Measurements from ENCODE around the gene DDX41.

Gene DDX41

DNA sequence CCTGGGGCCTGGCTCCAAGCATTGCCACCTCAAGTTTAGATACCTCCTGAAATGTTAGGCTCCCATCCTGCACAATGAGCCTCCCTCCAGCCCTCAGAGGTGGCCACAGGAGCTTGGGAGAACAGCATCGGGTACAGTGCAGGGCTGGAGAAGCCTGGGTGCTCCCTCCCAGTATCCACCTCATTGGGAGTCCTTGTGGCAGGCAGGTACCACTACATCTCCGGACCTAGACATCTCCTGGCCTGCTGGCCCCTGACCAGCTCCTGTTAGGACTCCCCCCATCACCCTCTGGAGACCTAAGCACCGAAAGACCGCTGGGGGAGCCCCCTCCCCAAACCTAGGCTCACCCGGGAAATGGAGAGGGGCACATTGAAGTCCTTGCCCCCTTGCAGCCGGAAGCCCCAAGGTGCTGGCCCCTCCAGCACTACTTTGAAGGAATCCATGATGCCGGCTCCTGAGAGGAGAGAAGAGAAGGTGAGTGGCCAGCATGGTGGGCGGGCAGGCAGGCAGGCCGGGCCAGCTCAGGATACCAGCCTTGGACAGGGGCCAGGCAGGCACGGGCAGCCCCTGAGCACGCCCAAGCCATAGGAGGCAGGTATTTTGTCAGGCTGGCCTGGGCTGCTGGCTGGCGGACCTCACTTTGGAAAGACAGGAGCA is 20.6 kb downstream of the DDX41 start:
- H3K9me3 ChIP-seq (ENCODE audit: low read length), result no peaks in the 10 kb centered on the region
- no peaks in the 10 kb centered on the region for H3F3A ChIP-seq (ENCODE audit: insufficient read depth, low read length)
- H3K36me3 ChIP-seq (ENCODE audit: insufficient read depth, low read length), result no peaks in the 10 kb centered on the region
- no peaks in the 10 kb centered on the region for H3K27me3 ChIP-seq (ENCODE audit: insufficient read depth, low read length)
- no peaks in the 10 kb centered on the region for H3K79me2 ChIP-seq (ENCODE audit: insufficient read depth, low read length)
- TF ChIP-seq, protein P1, sequence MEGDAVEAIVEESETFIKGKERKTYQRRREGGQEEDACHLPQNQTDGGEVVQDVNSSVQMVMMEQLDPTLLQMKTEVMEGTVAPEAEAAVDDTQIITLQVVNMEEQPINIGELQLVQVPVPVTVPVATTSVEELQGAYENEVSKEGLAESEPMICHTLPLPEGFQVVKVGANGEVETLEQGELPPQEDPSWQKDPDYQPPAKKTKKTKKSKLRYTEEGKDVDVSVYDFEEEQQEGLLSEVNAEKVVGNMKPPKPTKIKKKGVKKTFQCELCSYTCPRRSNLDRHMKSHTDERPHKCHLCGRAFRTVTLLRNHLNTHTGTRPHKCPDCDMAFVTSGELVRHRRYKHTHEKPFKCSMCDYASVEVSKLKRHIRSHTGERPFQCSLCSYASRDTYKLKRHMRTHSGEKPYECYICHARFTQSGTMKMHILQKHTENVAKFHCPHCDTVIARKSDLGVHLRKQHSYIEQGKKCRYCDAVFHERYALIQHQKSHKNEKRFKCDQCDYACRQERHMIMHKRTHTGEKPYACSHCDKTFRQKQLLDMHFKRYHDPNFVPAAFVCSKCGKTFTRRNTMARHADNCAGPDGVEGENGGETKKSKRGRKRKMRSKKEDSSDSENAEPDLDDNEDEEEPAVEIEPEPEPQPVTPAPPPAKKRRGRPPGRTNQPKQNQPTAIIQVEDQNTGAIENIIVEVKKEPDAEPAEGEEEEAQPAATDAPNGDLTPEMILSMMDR (IDR thresholded peaks at IDR 0.05; ENCODE audit: low read length), result no peak
- TF ChIP-seq EZH2 (IDR thresholded peaks at IDR 0.05; ENCODE audit: borderline replicate concordance, low read length), result no peak
- no peaks in the 10 kb centered on the region for H3K9me2 ChIP-seq (ENCODE audit: low read depth, low read length)
- H3K4me3 ChIP-seq (ENCODE audit: low read depth, low read length, poor library complexity, severe bottlenecking), result peak overlapping the region; percentile 80
- H3K27ac ChIP-seq (ENCODE audit: low read depth, low read length, poor library complexity, severe bottlenecking), result peak overlapping the region; percentile 80
- peak overlapping the region; percentile 71 for H3K4me2 ChIP-seq (ENCODE audit: low read length)
- peak overlapping the region; percentile 73 for H3K9ac ChIP-seq (ENCODE audit: low read length)
- H2AFZ ChIP-seq (ENCODE audit: low read length), result no peak overlapping the region
- H3K4me1 ChIP-seq (ENCODE audit: insufficient read depth, low read length, severe bottlenecking), result peaks cover 38% of the 10 kb centered on the region
- no peaks in the 10 kb centered on the region for H4K20me1 ChIP-seq (ENCODE audit: insufficient read depth, low read length)

DNA sequence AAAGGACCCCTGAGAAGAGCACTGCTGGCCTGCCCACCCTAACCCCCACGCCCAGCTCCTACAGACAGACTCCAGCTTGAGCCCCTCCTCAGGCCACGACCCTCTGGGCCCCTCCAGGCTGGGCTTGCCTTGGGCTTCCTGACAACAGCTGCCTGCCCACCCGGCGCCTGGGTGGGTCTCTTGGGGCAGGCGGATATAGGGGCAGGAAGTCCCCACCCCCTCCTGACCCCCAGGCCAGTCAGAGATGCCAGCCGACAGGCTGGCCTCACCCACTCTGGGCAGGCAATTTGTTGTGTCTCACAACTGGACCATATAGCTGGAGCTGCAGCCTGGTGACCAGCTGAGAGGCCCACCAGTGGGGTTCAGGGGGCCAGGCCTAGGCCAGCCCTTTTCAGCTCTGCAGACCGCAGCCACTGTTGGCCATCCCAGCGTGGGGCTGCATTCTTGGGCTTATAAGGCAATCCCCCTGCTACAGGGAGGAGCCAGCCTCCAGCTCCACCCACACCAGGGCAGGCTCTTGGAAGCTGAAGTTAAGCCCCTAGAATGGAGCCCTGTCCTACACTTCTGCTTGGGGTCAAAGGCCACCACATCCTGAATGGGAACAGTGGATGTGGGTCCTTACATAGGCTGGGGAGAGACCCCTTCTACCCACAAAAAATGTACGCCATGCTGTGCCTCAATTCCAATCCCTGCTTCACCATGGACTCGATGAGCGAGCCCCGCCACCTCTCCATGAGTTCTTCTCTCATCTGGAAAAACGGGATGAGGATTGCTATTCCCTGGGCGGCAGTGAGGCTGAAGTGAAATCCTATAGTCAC is 21.3 kb downstream of the DDX41 start:
- H3K9ac ChIP-seq (ENCODE audit: low read length), result peak overlapping the region; percentile 73; the same call in 1 of the 2 replicates
- peaks cover 44% of the 10 kb centered on the region for H3K4me1 ChIP-seq (ENCODE audit: insufficient read depth, low read length, severe bottlenecking)
- TF ChIP-seq, protein P1 (IDR thresholded peaks at IDR 0.05; ENCODE audit: low read length), result peak; percentile 2; the same call in 1 of the 2 replicates
- TF ChIP-seq EZH2 (IDR thresholded peaks at IDR 0.05; ENCODE audit: borderline replicate concordance, low read length), result no peak
- H2AFZ ChIP-seq (ENCODE audit: low read length), result no peak overlapping the region
- no peaks in the 10 kb centered on the region for H3K27me3 ChIP-seq (ENCODE audit: insufficient read depth, low read length)
- H3F3A ChIP-seq (ENCODE audit: insufficient read depth, low read length), result no peaks in the 10 kb centered on the region
- peak overlapping the region; percentile 80 for H3K27ac ChIP-seq (ENCODE audit: low read depth, low read length, poor library complexity, severe bottlenecking)
- H4K20me1 ChIP-seq (ENCODE audit: insufficient read depth, low read length), result no peaks in the 10 kb centered on the region
- no peaks in the 10 kb centered on the region for H3K79me2 ChIP-seq (ENCODE audit: insufficient read depth, low read length)
- no peaks in the 10 kb centered on the region for H3K9me2 ChIP-seq (ENCODE audit: low read depth, low read length)
- H3K4me3 ChIP-seq (ENCODE audit: low read depth, low read length, poor library complexity, severe bottlenecking), result peak overlapping the region; percentile 80
- no peaks in the 10 kb centered on the region for H3K9me3 ChIP-seq (ENCODE audit: low read length)
- H3K36me3 ChIP-seq (ENCODE audit: insufficient read depth, low read length), result no peaks in the 10 kb centered on the region
- H3K4me2 ChIP-seq (ENCODE audit: low read length), result peak overlapping the region; percentile 71

DNA sequence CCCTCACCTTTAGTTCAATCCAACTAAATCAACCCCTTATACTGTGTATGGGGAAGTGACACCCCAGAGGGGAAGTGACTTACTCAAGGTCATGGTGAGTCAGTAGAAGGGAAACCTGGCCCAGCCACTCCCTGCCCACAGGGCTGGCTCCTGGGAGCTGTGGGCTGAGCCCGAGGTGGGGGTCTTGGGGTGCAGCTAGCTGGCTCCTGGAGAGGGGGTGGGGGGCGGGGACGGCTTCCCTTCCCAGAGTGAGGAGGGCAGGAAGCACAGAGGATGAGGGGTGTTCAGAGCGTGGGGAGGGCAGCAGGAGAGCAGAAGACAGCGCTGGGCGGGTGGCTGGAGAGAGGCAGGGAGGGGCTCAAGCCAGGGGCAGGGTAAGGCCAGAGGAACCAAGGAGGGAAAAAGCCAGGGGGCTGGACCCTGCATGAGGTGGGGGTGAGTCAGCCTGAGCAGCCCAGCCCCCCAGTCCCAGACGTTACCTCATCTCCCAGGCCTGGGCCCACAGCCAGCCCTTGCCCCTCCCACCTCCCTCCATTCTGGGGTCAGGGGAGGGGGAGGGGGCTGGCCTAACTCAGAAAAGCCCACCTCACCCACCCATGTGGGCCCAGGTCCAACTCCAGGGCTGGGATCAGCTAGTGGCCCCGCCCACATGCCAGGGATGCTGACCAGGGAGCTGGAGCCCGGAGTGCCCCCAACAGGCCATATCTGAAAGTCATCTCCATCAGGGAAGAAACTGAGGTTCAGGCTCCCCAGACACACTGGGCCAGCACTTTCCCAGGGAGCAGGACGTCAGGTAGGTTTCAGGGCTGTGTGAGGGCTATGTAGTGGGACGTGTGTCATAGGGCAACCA is 22.2 kb downstream of the DDX41 start:
- Histone ChIP-seq H3K4me3 (ENCODE audit: low read depth, low read length, poor library complexity, severe bottlenecking) (peak overlapping the region; percentile 80), H3K4me1 (ENCODE audit: insufficient read depth, low read length, severe bottlenecking) (peaks cover 52% of the 10 kb centered on the region), H3K36me3 (ENCODE audit: insufficient read depth, low read length) (no peaks in the 10 kb centered on the region), H3K9me2 (ENCODE audit: low read depth, low read length) (no peaks in the 10 kb centered on the region), H2AFZ (ENCODE audit: low read length) (no peak overlapping the region), H3F3A (ENCODE audit: insufficient read depth, low read length) (no peaks in the 10 kb centered on the region), H3K27me3 (ENCODE audit: insufficient read depth, low read length) (no peaks in the 10 kb centered on the region), H3K4me2 (ENCODE audit: low read length) (peak overlapping the region; percentile 71), H3K9ac (ENCODE audit: low read length) (no peak overlapping the region; the same call in 1 of the 2 replicates), H3K79me2 (ENCODE audit: insufficient read depth, low read length) (no peaks in the 10 kb centered on the region), H3K9me3 (ENCODE audit: low read length) (no peaks in the 10 kb centered on the region), H3K27ac (ENCODE audit: low read depth, low read length, poor library complexity, severe bottlenecking) (peak overlapping the region; percentile 80), H4K20me1 (ENCODE audit: insufficient read depth, low read length) (no peaks in the 10 kb centered on the region)
- no peak for TF ChIP-seq EZH2 (IDR thresholded peaks at IDR 0.05; ENCODE audit: borderline replicate concordance, low read length)
- TF ChIP-seq, protein P1 (IDR thresholded peaks at IDR 0.05; ENCODE audit: low read length), result peak; percentile 32; the same call in 1 of the 2 replicates

All from OCI-LY1 (cell line).